Neural cell (in vitro differentiated cells): Measurements from ENCODE around the gene ASNS. TPM values are rescaled to one million over a fixed set of nuclear protein-coding genes. Genes with fewer than 3 reads are reported as not detected.

Source experiments
- H2AFZ ChIP-seq: fragments of 200-600, 300-800 bp; sonication (generic), shearing (Covaris generic); 2 replicates; pipeline ENCODE4 v1.6.0; 2014; ENCODE audit warnings: low read depth, mild to moderate bottlenecking, antibody characterized with exemption, low read length, moderate library complexity
- H3F3A ChIP-seq: fragments of 200-600 bp; shearing (Covaris generic); 2 replicates; pipeline ENCODE4 v1.6.1; 2016; ENCODE audit warnings: mild to moderate bottlenecking, moderate library complexity, mixed read lengths, antibody characterized with exemption, low read length; ENCODE audit not compliant: insufficient read depth, poor library complexity, severe bottlenecking
- H3K27ac ChIP-seq: fragments of 200-600, 300-800 bp; sonication (generic), shearing (Covaris generic); 2 replicates; pipeline ENCODE4 v1.5.1; 2014; ENCODE audit warnings: mild to moderate bottlenecking, low read length, moderate library complexity
- H3K27me3 ChIP-seq: fragments of 300-800, 200-600 bp; sonication (generic), shearing (Covaris generic); 2 replicates; pipeline ENCODE4 v1.6.0; 2014; ENCODE audit warnings: mild to moderate bottlenecking, low read depth, low read length, moderate library complexity; ENCODE audit not compliant: insufficient read depth
- H3K36me3 ChIP-seq: fragments of 300-800, 200-600 bp; sonication (generic), shearing (Covaris generic); 2 replicates; pipeline ENCODE4 v1.5.1; 2014; ENCODE audit warnings: mild to moderate bottlenecking, antibody characterized with exemption, low read length, moderate library complexity; ENCODE audit not compliant: insufficient read depth
- H3K4me2 ChIP-seq: fragments of 300-800, 200-600 bp; sonication (generic), shearing (Covaris generic); 2 replicates; pipeline ENCODE4 v1.6.0; 2014; ENCODE audit warnings: mild to moderate bottlenecking, low read length
- H3K4me3 ChIP-seq: fragments of 300-800, 200-600 bp; sonication (generic), shearing (Covaris generic); 2 replicates; pipeline ENCODE4 v1.5.1; 2014; ENCODE audit warnings: mild to moderate bottlenecking, low read length, moderate library complexity
- H3K79me2 ChIP-seq: fragments of 200-600 bp; shearing (Covaris generic); replicated peaks from 2 replicates; pipeline ENCODE4 v1.6.0; 2014; ENCODE audit warnings: mild to moderate bottlenecking, low read length, moderate library complexity; ENCODE audit not compliant: insufficient read depth
- H3K9ac ChIP-seq: fragments of 300-800, 200-600 bp; sonication (generic), shearing (Covaris generic); 2 replicates; pipeline ENCODE4 v1.6.1; 2016; ENCODE audit warnings: mild to moderate bottlenecking, low read length, mixed read lengths
- H3K9me2 ChIP-seq: fragments of 200-600 bp; shearing (Covaris generic); 2 replicates; pipeline ENCODE4 v1.6.1; 2016; ENCODE audit warnings: mild to moderate bottlenecking, low read length, mixed read lengths; ENCODE audit not compliant: insufficient read depth
- H3K9me3 ChIP-seq: fragments of 200-600, 300-800 bp; sonication (generic), shearing (Covaris generic); 2 replicates; pipeline ENCODE4 v1.6.1; 2016; ENCODE audit warnings: mild to moderate bottlenecking, mixed run types, low read length, moderate library complexity, mixed read lengths
- H4K20me1 ChIP-seq: fragments of 200-600 bp; shearing (Covaris generic); 2 replicates; pipeline ENCODE4 v1.6.1; 2016; ENCODE audit warnings: mild to moderate bottlenecking, mixed run types; ENCODE audit not compliant: insufficient read depth
- CTCF ChIP-seq: fragments of 450-650 bp; IDR thresholded peaks from 2 replicates; pipeline ENCODE4 v1.5.1; 2014; ENCODE audit warnings: antibody characterized with exemption, mild to moderate bottlenecking, moderate library complexity; ENCODE audit not compliant: poor library complexity, severe bottlenecking
- EP300 ChIP-seq: fragments of 450-650 bp; conservative IDR thresholded peaks from 2 replicates; pipeline ENCODE4 v1.6.1; 2014; ENCODE audit warnings: antibody characterized with exemption, mild to moderate bottlenecking, moderate library complexity; ENCODE audit not compliant: poor library complexity, severe bottlenecking
- EZH2 ChIP-seq: fragments of 200-600, 300-800 bp; shearing (Covaris generic), sonication (generic); IDR thresholded peaks from 2 replicates; pipeline ENCODE4 v1.6.1; 2014; ENCODE audit warnings: antibody characterized with exemption, low read length, borderline replicate concordance, mild to moderate bottlenecking; ENCODE audit not compliant: insufficient read depth, poor library complexity, severe bottlenecking
- MXI1 ChIP-seq: fragments of 450-650 bp; conservative IDR thresholded peaks from 2 replicates; pipeline ENCODE4 v1.6.1; 2014; ENCODE audit warnings: antibody characterized with exemption, mild to moderate bottlenecking; ENCODE audit not compliant: poor library complexity, severe bottlenecking
- POLR2AphosphoS5 ChIP-seq: IDR thresholded peaks from 2 replicates; pipeline ENCODE4 v1.6.1; 2012
- RAD21 ChIP-seq: fragments of 450-650 bp; conservative IDR thresholded peaks from 2 replicates; pipeline ENCODE4 v1.6.1; 2014; ENCODE audit warnings: antibody characterized with exemption, mild to moderate bottlenecking, moderate library complexity
- REST ChIP-seq: IDR thresholded peaks from 2 replicates; pipeline ENCODE4 v1.6.1; 2012; ENCODE audit warnings: borderline replicate concordance
- SMC3 ChIP-seq: fragments of 450-650 bp; conservative IDR thresholded peaks from 2 replicates; pipeline ENCODE4 v1.6.1; 2014; ENCODE audit warnings: antibody characterized with exemption, mild to moderate bottlenecking, moderate library complexity; ENCODE audit not compliant: poor library complexity
- TAF1 ChIP-seq: IDR thresholded peaks from 2 replicates; pipeline ENCODE4 v1.6.1; 2012; ENCODE audit warnings: low read depth
- polyA plus RNA-seq: library from polyadenylated mRNA; depleted of rRNA; stranded (reverse); fragments of >200 nt; gene quantifications from 2 replicates; pipeline ENCODE4 v1.2.3, GENCODE V29; 2014

Gene ASNS
- polyA plus RNA-seq, 1 donor from 2014 or later: 176 TPM

GRCh38 chr7:97865104-97865503 lies 7.1 kb downstream of the ASNS start:
- Histone ChIP-seq H3K79me2 (peaks cover 9% of the 10 kb centered on the region), H3F3A (no peaks in the 10 kb centered on the region), H3K9ac (no peak overlapping the region), H3K4me3 (no peak overlapping the region), H3K4me2 (no peak overlapping the region), H3K27me3 (no peaks in the 10 kb centered on the region), H3K9me2 (no peaks in the 10 kb centered on the region), H3K27ac (no peak overlapping the region), H3K36me3 (no peaks in the 10 kb centered on the region), H4K20me1 (no peaks in the 10 kb centered on the region), H2AFZ (no peak overlapping the region), H3K9me3 (no peaks in the 10 kb centered on the region)
- TF ChIP-seq EZH2: no peak
- TF ChIP-seq RAD21: no peak
- no peak for TF ChIP-seq MXI1
- no peak for TF ChIP-seq TAF1
- TF ChIP-seq EP300: no peak
- TF ChIP-seq POLR2AphosphoS5: no peak
- no peak for TF ChIP-seq CTCF
- no peak for TF ChIP-seq REST
- no peak for TF ChIP-seq SMC3

GRCh38 chr7:97859606-97860204 lies 12.5 kb downstream of the ASNS start:
- H3F3A ChIP-seq: no peaks in the 10 kb centered on the region
- H3K36me3 ChIP-seq: peaks cover 16% of the 10 kb centered on the region
- H4K20me1 ChIP-seq: no peaks in the 10 kb centered on the region
- no peak overlapping the region for H3K9ac ChIP-seq
- H3K9me2 ChIP-seq: no peaks in the 10 kb centered on the region
- H3K79me2 ChIP-seq: no peaks in the 10 kb centered on the region
- H3K4me2 ChIP-seq: no peak overlapping the region
- H3K4me3 ChIP-seq: no peak overlapping the region
- H3K9me3 ChIP-seq: no peaks in the 10 kb centered on the region
- no peak overlapping the region for H2AFZ ChIP-seq
- H3K27me3 ChIP-seq: no peaks in the 10 kb centered on the region
- TF ChIP-seq CTCF (no peak), MXI1 (no peak), POLR2AphosphoS5 (no peak), EZH2 (no peak)
- no peak overlapping the region for H3K27ac ChIP-seq
